Measurements from ENCODE around the gene PCSK4.

PCSK4 gene

DNA sequence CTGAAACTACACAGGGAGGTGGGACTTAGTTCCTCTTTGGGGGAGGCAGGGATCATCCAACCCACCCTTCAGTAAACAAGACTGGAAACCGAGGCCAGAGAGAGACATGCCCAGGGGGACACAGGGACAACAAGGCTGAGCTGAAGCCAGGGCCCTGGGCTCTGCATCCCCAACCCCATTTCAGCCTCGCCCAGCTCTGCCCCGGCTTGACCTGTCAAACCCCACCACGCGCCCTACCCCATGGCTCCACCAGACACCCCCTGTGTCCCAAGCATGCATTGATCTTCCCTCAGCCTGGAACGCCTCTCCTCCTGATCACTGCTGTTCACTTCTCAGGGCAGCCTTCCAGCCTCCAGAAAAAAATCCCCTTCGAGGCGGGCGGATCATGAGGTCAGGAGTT, 42.2 kb downstream of the PCSK4 start:
- Histone ChIP-seq H3K27me3 (ENCODE audit: low read length) (no peaks in the 10 kb centered on the region), H4K20me1 (ENCODE audit: low read depth, low read length) (no peaks in the 10 kb centered on the region)
- TF ChIP-seq, protein P1, sequence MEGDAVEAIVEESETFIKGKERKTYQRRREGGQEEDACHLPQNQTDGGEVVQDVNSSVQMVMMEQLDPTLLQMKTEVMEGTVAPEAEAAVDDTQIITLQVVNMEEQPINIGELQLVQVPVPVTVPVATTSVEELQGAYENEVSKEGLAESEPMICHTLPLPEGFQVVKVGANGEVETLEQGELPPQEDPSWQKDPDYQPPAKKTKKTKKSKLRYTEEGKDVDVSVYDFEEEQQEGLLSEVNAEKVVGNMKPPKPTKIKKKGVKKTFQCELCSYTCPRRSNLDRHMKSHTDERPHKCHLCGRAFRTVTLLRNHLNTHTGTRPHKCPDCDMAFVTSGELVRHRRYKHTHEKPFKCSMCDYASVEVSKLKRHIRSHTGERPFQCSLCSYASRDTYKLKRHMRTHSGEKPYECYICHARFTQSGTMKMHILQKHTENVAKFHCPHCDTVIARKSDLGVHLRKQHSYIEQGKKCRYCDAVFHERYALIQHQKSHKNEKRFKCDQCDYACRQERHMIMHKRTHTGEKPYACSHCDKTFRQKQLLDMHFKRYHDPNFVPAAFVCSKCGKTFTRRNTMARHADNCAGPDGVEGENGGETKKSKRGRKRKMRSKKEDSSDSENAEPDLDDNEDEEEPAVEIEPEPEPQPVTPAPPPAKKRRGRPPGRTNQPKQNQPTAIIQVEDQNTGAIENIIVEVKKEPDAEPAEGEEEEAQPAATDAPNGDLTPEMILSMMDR (IDR thresholded peaks at IDR 0.05; ENCODE audit: insufficient read depth, low read length, poor library complexity, severe bottlenecking) = no peak

DNA sequence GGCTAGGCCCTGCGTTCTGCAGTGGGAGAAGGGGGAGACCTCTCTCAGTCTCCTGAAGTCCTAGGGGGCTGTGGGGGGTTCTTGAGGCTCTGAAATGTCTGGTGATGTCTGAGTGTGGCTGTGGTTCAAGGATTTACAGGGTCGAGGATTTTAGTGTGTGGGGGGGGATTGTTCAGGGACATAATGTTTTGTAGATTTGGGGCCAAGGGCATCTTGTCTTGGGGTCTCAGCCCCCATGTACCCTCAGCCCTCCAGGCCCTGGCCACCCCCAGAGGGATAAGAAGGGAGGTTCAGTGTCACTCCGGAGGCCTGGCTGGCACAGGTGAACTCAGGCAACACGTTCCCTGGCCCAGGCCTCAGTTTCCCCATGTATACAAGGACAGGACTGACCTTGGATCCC, 42.6 kb downstream of the PCSK4 start:
- H2AFZ ChIP-seq (ENCODE audit: low read depth, low read length, severe bottlenecking) = no peak overlapping the region
- H3K79me2 ChIP-seq (ENCODE audit: insufficient read depth, low read length) = no peaks in the 10 kb centered on the region
- no peak overlapping the region for H3K4me2 ChIP-seq (ENCODE audit: low read depth, low read length, poor library complexity, severe bottlenecking)
- H3K27ac ChIP-seq (ENCODE audit: low read depth, low read length) = no peak overlapping the region
- H3K27me3 ChIP-seq (ENCODE audit: low read length) = no peaks in the 10 kb centered on the region
- no peaks in the 10 kb centered on the region for H3K9me2 ChIP-seq (replicated peaks; ENCODE audit: insufficient read depth, low read length)
- H3F3A ChIP-seq (ENCODE audit: insufficient read depth) = peaks cover 19% of the 10 kb centered on the region
- H3K36me3 ChIP-seq (ENCODE audit: low read length) = no peaks in the 10 kb centered on the region
- no peaks in the 10 kb centered on the region for H4K20me1 ChIP-seq (ENCODE audit: low read depth, low read length)
- TF ChIP-seq, protein P1 (IDR thresholded peaks at IDR 0.05; ENCODE audit: insufficient read depth, low read length, poor library complexity, severe bottlenecking) = no peak
- TF ChIP-seq EZH2phosphoT487 (conservative IDR thresholded peaks at IDR 0.05; ENCODE audit: low read length) = no peak
- no peak overlapping the region for H3K4me3 ChIP-seq (ENCODE audit: insufficient read depth, low read length, poor library complexity, severe bottlenecking)
- H3K9ac ChIP-seq (ENCODE audit: low read length) = no peak overlapping the region
- no peaks in the 10 kb centered on the region for H3K9me3 ChIP-seq (ENCODE audit: insufficient read depth, low read length)

More for the DNA sequence above, 42.2 kb downstream of the PCSK4 start:
- Histone ChIP-seq H3K4me3 (ENCODE audit: insufficient read depth, low read length, poor library complexity, severe bottlenecking) (no peak overlapping the region), H3K9me2 (replicated peaks; ENCODE audit: insufficient read depth, low read length) (no peaks in the 10 kb centered on the region), H3K79me2 (ENCODE audit: insufficient read depth, low read length) (no peaks in the 10 kb centered on the region), H3F3A (ENCODE audit: insufficient read depth) (peaks cover 14% of the 10 kb centered on the region), H3K27ac (ENCODE audit: low read depth, low read length) (no peak overlapping the region), H3K9ac (ENCODE audit: low read length) (no peak overlapping the region), H2AFZ (ENCODE audit: low read depth, low read length, severe bottlenecking) (no peak overlapping the region), H3K9me3 (ENCODE audit: insufficient read depth, low read length) (no peaks in the 10 kb centered on the region), H3K36me3 (ENCODE audit: low read length) (no peaks in the 10 kb centered on the region), H3K4me2 (ENCODE audit: low read depth, low read length, poor library complexity, severe bottlenecking) (no peak overlapping the region)

DNA sequence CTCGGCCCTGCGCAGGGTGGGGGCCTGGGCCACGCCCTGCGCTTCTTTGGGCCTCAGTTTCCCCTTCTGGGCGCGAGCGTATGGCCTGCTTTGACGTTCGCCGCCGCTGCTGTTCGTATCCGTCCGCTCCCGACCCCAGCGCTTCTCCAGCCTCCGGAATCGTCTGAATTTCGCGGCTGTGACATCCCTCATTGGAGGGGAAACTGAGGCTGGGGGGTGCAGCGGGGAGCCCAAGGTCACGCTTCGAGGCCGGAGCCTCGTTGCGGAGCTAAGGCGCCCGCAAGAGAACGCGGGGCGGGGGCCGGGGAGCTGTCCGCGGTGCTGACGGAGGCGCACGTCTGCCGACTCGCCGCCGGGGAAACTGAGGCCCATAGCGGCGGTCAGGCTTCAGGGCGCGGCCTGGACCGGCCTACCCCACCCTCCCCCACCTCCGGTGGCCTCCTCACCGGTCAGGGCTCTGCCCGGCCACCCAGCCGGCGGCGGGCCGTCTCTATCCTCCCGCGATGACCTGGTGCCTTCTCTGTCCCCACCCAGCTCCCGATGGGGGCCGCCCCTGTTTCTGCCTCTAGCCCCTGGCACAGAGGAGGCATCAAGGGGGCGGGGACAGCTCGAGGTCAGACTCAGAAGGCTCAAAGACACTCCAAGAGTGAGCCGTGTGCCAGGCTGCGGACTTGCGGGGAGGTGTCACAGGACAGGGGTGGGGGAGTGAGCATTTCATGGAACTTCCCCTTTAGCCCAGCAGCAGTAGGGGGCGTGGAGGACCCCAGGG, 43.3 kb downstream of the PCSK4 start:
- Histone ChIP-seq H4K20me1 (ENCODE audit: low read depth, low read length) (no peaks in the 10 kb centered on the region; the same call in 1 of the 2 replicates), H3K9me2 (replicated peaks; ENCODE audit: insufficient read depth, low read length) (no peaks in the 10 kb centered on the region), H3K27me3 (ENCODE audit: low read length) (no peaks in the 10 kb centered on the region), H3K27ac (ENCODE audit: low read depth, low read length) (no peak overlapping the region), H3K4me3 (ENCODE audit: insufficient read depth, low read length, poor library complexity, severe bottlenecking) (no peak overlapping the region), H3K4me2 (ENCODE audit: low read depth, low read length, poor library complexity, severe bottlenecking) (no peak overlapping the region), H3K9me3 (ENCODE audit: insufficient read depth, low read length) (no peaks in the 10 kb centered on the region), H3K36me3 (ENCODE audit: low read length) (no peaks in the 10 kb centered on the region), H3F3A (ENCODE audit: insufficient read depth) (peaks cover 25% of the 10 kb centered on the region), H3K9ac (ENCODE audit: low read length) (no peak overlapping the region), H2AFZ (ENCODE audit: low read depth, low read length, severe bottlenecking) (no peak overlapping the region), H3K79me2 (ENCODE audit: insufficient read depth, low read length) (no peaks in the 10 kb centered on the region)
- TF ChIP-seq EZH2phosphoT487 (conservative IDR thresholded peaks at IDR 0.05; ENCODE audit: low read length) = no peak
- TF ChIP-seq, protein P1 (IDR thresholded peaks at IDR 0.05; ENCODE audit: insufficient read depth, low read length, poor library complexity, severe bottlenecking) = no peak

Data from SU-DHL-6 (cell line).